Caco-2 (cell line): ENCODE measurements around the gene C10orf88. TPM values are rescaled to one million over a fixed set of nuclear protein-coding genes. Genes with fewer than 3 reads are reported as not detected.

Experiments used
- BruUV-seq: library from RNA; stranded (reverse); fragments of 400-500 nt; replicated peaks from 2 replicates; lab custom pipeline; 2021; lab: Mats Ljungman, UMichigan
- CTCF ChIA-PET: fragments of 300-600 bp; sonication (Branson Sonifier 250); formaldehyde crosslinking; loops from one replicate; lab custom pipeline; 2022; ENCODE audit warnings: antibody characterized with exemption; lab: Charles Lee
- POLR2A ChIA-PET: fragments of 300-600 bp; sonication (Branson Sonifier 250); formaldehyde crosslinking; loops from one replicate; lab custom pipeline; 2022; ENCODE audit warnings: antibody characterized with exemption; lab: Charles Lee
- DNase-seq, 2 experiments: peaks; one replicate each; pipeline versions ENCODE4 v3.0.0 to v3.0.0-alpha.2; 2020 to 2022
- H3K27me3 ChIP-seq: replicated peaks from 2 replicates; pipeline ENCODE4 v1.6.0; 2011; ENCODE audit warnings: low read length; ENCODE audit not compliant: control insufficient read depth, insufficient read depth
- H3K36me3 ChIP-seq: 2 replicates; pipeline ENCODE4 v1.5.1; 2011; ENCODE audit warnings: low read length; ENCODE audit not compliant: control insufficient read depth, insufficient read depth
- H3K4me1 ChIP-seq: fragments of 250-450 bp; sonication (Bioruptor Pico); 2 replicates; pipeline ENCODE4 v1.5.1; 2020; ENCODE audit warnings: mild to moderate bottlenecking
- H3K4me3 ChIP-seq: 2 replicates; pipeline ENCODE4 v1.5.1; 2011; ENCODE audit warnings: low read depth, mild to moderate bottlenecking, control low read depth, low read length
- H3K9me3 ChIP-seq: fragments of 250-450 bp; sonication (Bioruptor Pico); 2 replicates; pipeline ENCODE4 v1.5.1; 2020; ENCODE audit warnings: mild to moderate bottlenecking, moderate library complexity
- H3K27ac Mint-ChIP-seq: one replicate; pipeline ENCODE4 v1.8.0; 2022; ENCODE audit warnings: mixed read lengths; ENCODE audit not compliant: unreplicated experiment
- H3K27me3 Mint-ChIP-seq: one replicate; pipeline ENCODE4 v1.8.0; 2022; ENCODE audit warnings: mixed read lengths; ENCODE audit not compliant: insufficient read depth, unreplicated experiment
- H3K36me3 Mint-ChIP-seq: one replicate; pipeline ENCODE4 v1.8.0; 2022; ENCODE audit warnings: mild to moderate bottlenecking, mixed read lengths; ENCODE audit not compliant: insufficient read depth, unreplicated experiment
- H3K4me1 Mint-ChIP-seq: one replicate; pipeline ENCODE4 v1.8.0; 2022; ENCODE audit warnings: low read depth, mixed read lengths; ENCODE audit not compliant: unreplicated experiment
- H3K4me3 Mint-ChIP-seq: one replicate; pipeline ENCODE4 v1.8.0; 2022; ENCODE audit warnings: mild to moderate bottlenecking, moderate library complexity, mixed read lengths; ENCODE audit not compliant: unreplicated experiment
- H3K9me3 Mint-ChIP-seq: one replicate; pipeline ENCODE4 v1.8.0; 2022; ENCODE audit warnings: mixed read lengths; ENCODE audit not compliant: unreplicated experiment
- intact Hi-C: fragments of 100-400 bp; cut with micrococcal nuclease; formaldehyde crosslinking; loops from one replicate; pipeline ENCODE4 v1.10.0; 2022; ENCODE audit not compliant: unreplicated experiment
- total RNA-seq: library from RNA; stranded (reverse); gene quantifications from 2 replicates; pipeline ENCODE4 v1.2.3, GENCODE V29; 2022
- TF ChIP-seq, protein P1 (sequence below), 2 experiments: fragments of 200-600 bp in 1 of 2; IDR thresholded peaks; 1 replicate in 1 of 2; 2 replicates in 1 of 2; pipeline versions ENCODE4 v1.5.1 to v1.8.0; 2011 to 2022; ENCODE audit warnings: antibody characterized with exemption in 1 of 2, control low read depth in 1 of 2, inconsistent platforms in 1 of 2, low read depth in 1 of 2, low read length in 1 of 2, mild to moderate bottlenecking in 1 of 2, moderate library complexity in 1 of 2; ENCODE audit not compliant: insufficient read depth in 1 of 2, severe bottlenecking in 1 of 2, unreplicated experiment in 1 of 2

The C10orf88 gene
- total RNA-seq, 1 experiment from 2014 or later = 8.7 TPM

DNA sequence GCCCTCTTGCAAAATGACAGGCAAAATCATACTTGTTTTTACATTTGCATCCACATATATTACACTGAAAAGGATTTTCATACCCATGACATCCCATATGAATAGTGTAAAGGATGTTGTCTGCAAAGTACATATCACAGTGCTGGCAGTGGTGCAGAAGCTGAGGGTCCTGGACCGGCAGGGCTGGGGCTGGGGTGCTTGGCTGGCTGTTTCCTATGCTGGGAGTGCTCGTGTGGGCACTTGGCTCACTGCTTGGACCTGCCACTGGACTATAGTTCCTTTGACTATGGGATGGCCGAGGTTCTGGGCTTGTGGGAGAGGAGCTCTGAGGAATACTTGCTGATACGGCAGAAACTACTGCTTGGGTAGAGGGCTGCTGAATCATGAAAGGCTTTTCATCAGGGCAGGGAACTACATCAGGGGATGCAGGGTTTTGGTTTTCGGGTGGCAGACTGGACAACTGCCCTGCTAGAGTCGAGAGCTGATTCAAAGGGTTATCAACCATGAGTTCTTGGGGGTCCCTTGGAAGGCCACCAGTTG lies 39.8 kb upstream of the C10orf88 start:
- Histone ChIP-seq H3K9me3 (no peaks in the 10 kb centered on the region), H3K4me1 (no peaks in the 10 kb centered on the region), H3K27me3 (no peaks in the 10 kb centered on the region), H3K36me3 (no peaks in the 10 kb centered on the region), H3K4me3 (no peak overlapping the region)
- ChIA-PET CTCF (no interaction called here), POLR2A (no interaction called here)
- BruUV-seq = no TSS peak
- Mint-ChIP-seq H3K27me3 (no peaks in the 10 kb centered on the region), H3K4me3 (no peak overlapping the region), H3K36me3 (peaks cover 12% of the 10 kb centered on the region), H3K9me3 (no peaks in the 10 kb centered on the region), H3K4me1 (no peaks in the 10 kb centered on the region), H3K27ac (no peak overlapping the region)
- intact Hi-C loops = no loop called here
- TF ChIP-seq, protein P1, sequence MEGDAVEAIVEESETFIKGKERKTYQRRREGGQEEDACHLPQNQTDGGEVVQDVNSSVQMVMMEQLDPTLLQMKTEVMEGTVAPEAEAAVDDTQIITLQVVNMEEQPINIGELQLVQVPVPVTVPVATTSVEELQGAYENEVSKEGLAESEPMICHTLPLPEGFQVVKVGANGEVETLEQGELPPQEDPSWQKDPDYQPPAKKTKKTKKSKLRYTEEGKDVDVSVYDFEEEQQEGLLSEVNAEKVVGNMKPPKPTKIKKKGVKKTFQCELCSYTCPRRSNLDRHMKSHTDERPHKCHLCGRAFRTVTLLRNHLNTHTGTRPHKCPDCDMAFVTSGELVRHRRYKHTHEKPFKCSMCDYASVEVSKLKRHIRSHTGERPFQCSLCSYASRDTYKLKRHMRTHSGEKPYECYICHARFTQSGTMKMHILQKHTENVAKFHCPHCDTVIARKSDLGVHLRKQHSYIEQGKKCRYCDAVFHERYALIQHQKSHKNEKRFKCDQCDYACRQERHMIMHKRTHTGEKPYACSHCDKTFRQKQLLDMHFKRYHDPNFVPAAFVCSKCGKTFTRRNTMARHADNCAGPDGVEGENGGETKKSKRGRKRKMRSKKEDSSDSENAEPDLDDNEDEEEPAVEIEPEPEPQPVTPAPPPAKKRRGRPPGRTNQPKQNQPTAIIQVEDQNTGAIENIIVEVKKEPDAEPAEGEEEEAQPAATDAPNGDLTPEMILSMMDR (IDR thresholded peaks at IDR 0.05; ENCODE audit: insufficient read depth in 1 of 2, low read depth in 1 of 2, low read length in 1 of 2, severe bottlenecking in 1 of 2, unreplicated experiment in 1 of 2) = no peak
- DNase-seq = no peak

DNA sequence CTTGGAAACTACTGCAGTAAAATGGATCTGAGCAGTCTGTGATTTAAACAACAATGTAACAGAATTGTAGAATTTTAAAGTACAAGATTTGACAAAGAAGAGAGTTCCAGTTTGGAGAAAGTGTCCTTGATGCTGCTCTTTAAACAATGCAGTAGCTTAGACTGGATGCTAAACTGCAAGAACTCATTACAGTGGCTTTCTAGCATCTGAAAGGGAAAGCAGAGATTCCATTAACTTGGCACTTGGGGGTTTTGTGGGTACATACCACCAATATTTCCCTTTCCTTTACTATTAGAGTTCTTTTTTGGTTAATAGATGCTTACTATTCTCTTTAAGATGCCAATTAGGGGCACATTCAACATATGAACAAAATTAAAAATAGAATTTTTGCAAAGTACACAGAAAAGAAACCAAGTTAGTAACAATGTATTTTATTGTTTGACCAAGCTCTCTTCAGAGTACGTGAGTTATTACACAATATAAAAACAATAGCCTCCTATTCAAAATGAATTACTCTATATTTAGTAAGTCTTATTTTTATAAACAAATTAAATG lies 38.1 kb upstream of the C10orf88 start:
- no peak overlapping the region for H3K27ac Mint-ChIP-seq
- POLR2A ChIA-PET = no interaction called here
- TF ChIP-seq, protein P1 (IDR thresholded peaks at IDR 0.05; ENCODE audit: insufficient read depth in 1 of 2, low read depth in 1 of 2, low read length in 1 of 2, severe bottlenecking in 1 of 2, unreplicated experiment in 1 of 2) = no peak
- no peaks in the 10 kb centered on the region for H3K27me3 Mint-ChIP-seq
- H3K9me3 Mint-ChIP-seq = no peaks in the 10 kb centered on the region
- H3K36me3 ChIP-seq = no peaks in the 10 kb centered on the region
- intact Hi-C loops = no loop called here
- H3K4me3 Mint-ChIP-seq = no peak overlapping the region
- no peaks in the 10 kb centered on the region for H3K27me3 ChIP-seq
- CTCF ChIA-PET = no interaction called here
- no peak overlapping the region for H3K4me3 ChIP-seq
- H3K4me1 ChIP-seq = no peaks in the 10 kb centered on the region
- H3K9me3 ChIP-seq = no peaks in the 10 kb centered on the region
- peaks cover 12% of the 10 kb centered on the region for H3K36me3 Mint-ChIP-seq
- no peaks in the 10 kb centered on the region for H3K4me1 Mint-ChIP-seq
- no TSS peak for BruUV-seq
- DNase-seq = no peak

DNA sequence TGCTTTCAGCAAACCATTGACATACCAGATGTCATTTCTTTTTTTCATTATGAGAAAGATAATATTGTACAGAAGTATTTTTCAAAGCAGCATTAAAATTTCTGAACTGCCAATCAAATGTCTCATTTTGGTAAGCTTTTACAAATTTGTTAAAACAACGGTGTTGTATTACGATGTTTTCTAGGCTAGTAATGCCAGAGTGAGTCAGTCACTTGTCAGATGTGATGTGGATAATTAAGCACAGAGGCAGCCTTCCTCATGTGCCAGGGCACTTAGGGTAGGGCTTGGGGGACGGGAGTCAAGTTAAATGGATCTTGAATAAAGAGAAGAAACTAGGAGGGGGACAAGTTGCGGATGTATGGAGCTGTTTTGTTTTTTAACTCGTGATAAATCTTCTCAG lies 36.3 kb upstream of the C10orf88 start:
- Histone ChIP-seq H3K9me3 (no peaks in the 10 kb centered on the region), H3K4me1 (no peaks in the 10 kb centered on the region), H3K4me3 (no peak overlapping the region), H3K27me3 (no peaks in the 10 kb centered on the region), H3K36me3 (no peaks in the 10 kb centered on the region)
- Mint-ChIP-seq H3K27me3 (no peaks in the 10 kb centered on the region), H3K4me1 (no peaks in the 10 kb centered on the region), H3K27ac (no peak overlapping the region), H3K36me3 (peaks cover 9% of the 10 kb centered on the region), H3K9me3 (no peaks in the 10 kb centered on the region), H3K4me3 (no peak overlapping the region)
- intact Hi-C loops = no loop called here
- TF ChIP-seq, protein P1 (IDR thresholded peaks at IDR 0.05; ENCODE audit: insufficient read depth in 1 of 2, low read depth in 1 of 2, low read length in 1 of 2, severe bottlenecking in 1 of 2, unreplicated experiment in 1 of 2) = no peak
- no peak for DNase-seq
- ChIA-PET CTCF (no interaction called here), POLR2A (no interaction called here)
- BruUV-seq = no TSS peak
